Left ventricle myocardium inferior (tissue), 1 donor: ENCODE results near the gene ABCA4. TPM values are rescaled to one million over a fixed set of nuclear protein-coding genes. Genes with fewer than 3 reads are reported as not detected.

Source experiments
- DNase-seq: peaks from one replicate; pipeline ENCODE4 v3.0.0-alpha.2; 2020
- H3K27ac ChIP-seq: fragments of 200-600 bp; replicated peaks from 2 replicates; pipeline ENCODE4 v1.8.0; 2021
- H3K27me3 ChIP-seq: fragments of 200-600 bp; 2 replicates; pipeline ENCODE4 v1.8.0; 2021; ENCODE audit warnings: low read depth
- H3K36me3 ChIP-seq: fragments of 200-600 bp; 2 replicates; pipeline ENCODE4 v1.8.0; 2021
- H3K4me1 ChIP-seq: fragments of 200-600 bp; 2 replicates; pipeline ENCODE4 v1.8.0; 2021
- H3K4me3 ChIP-seq: fragments of 200-600 bp; 2 replicates; pipeline ENCODE4 v1.8.0; 2021; ENCODE audit warnings: mild to moderate bottlenecking, moderate library complexity
- H3K9me3 ChIP-seq: fragments of 200-600 bp; replicated peaks from 2 replicates; pipeline ENCODE4 v1.8.0; 2021
- CTCF ChIP-seq: fragments of 200-600 bp; IDR thresholded peaks from 2 replicates; pipeline ENCODE4 v1.8.0; 2021; ENCODE audit warnings: antibody characterized with exemption, mild to moderate bottlenecking, borderline replicate concordance
- intact Hi-C: fragments of 100-400 bp; cut with micrococcal nuclease; formaldehyde crosslinking; loops from one replicate; pipeline ENCODE4 v1.11.0; 2022
- total RNA-seq: library from RNA; stranded (reverse); fragmentation: NEBNext Ultra II Directional; extraction: Animal tissue kit (Norgen Biotek cat#: 25700); gene quantifications from one replicate; pipeline ENCODE4 v1.2.1, GENCODE V29; 2021
- donor health status: DM: no; HTN: yes; CAD: no; lungs with severe emphysema.

ABCA4 gene
- total RNA-seq, 1 donor from 2014 or later, result 0.11 TPM

- intact Hi-C loops, result no loop called here
These were observed 156.7 kb downstream of the ABCA4 start for GRCh38 chr1:93964096-93964776.

GRCh38 chr1:93963585-93963984 lies 157.4 kb downstream of the ABCA4 start:
- TF ChIP-seq CTCF, result no peak
- Histone ChIP-seq H3K36me3 (no peaks in the 10 kb centered on the region), H3K27ac (no peak overlapping the region), H3K27me3 (peaks cover 22% of the 10 kb centered on the region), H3K9me3 (no peaks in the 10 kb centered on the region), H3K4me3 (no peak overlapping the region), H3K4me1 (peaks cover 8% of the 10 kb centered on the region)
- intact Hi-C loops, result no loop called here
- no peak for DNase-seq

More at GRCh38 chr1:93964096-93964776, 156.7 kb downstream of the ABCA4 start:
- no peak for DNase-seq
- Histone ChIP-seq H3K4me1 (peaks cover 8% of the 10 kb centered on the region), H3K4me3 (no peak overlapping the region), H3K27me3 (peaks cover 22% of the 10 kb centered on the region), H3K36me3 (no peaks in the 10 kb centered on the region), H3K9me3 (no peaks in the 10 kb centered on the region), H3K27ac (no peak overlapping the region)
- TF ChIP-seq CTCF, result no peak

GRCh38 chr1:93961906-93962305 lies 159.0 kb downstream of the ABCA4 start:
- Histone ChIP-seq H3K4me3 (no peak overlapping the region), H3K36me3 (no peaks in the 10 kb centered on the region), H3K27me3 (peaks cover 22% of the 10 kb centered on the region), H3K9me3 (no peaks in the 10 kb centered on the region), H3K4me1 (peaks cover under 1% of the 10 kb centered on the region), H3K27ac (no peak overlapping the region)
- DNase-seq, result no peak
- TF ChIP-seq CTCF, result no peak
- intact Hi-C loops, result no loop called here

- Histone ChIP-seq H3K4me1 (no peaks in the 10 kb centered on the region), H3K36me3 (no peaks in the 10 kb centered on the region), H3K4me3 (no peak overlapping the region), H3K27me3 (peaks cover 22% of the 10 kb centered on the region), H3K9me3 (peaks cover 4% of the 10 kb centered on the region), H3K27ac (no peak overlapping the region)
- TF ChIP-seq CTCF, result no peak
- intact Hi-C loops, result no loop called here
- DNase-seq, result no peak
These were observed 159.5 kb downstream of the ABCA4 start for GRCh38 chr1:93961443-93961842.

GRCh38 chr1:93960641-93961147 lies 160.3 kb downstream of the ABCA4 start:
- no peaks in the 10 kb centered on the region for H3K4me1 ChIP-seq
- H3K27me3 ChIP-seq, result peaks cover 22% of the 10 kb centered on the region
- no peak for TF ChIP-seq CTCF
- no peak overlapping the region for H3K27ac ChIP-seq
- intact Hi-C loops, result no loop called here
- no peak overlapping the region for H3K4me3 ChIP-seq
- peaks cover 11% of the 10 kb centered on the region for H3K9me3 ChIP-seq
- DNase-seq, result no peak
- H3K36me3 ChIP-seq, result no peaks in the 10 kb centered on the region
